Osteocyte (in vitro differentiated cells): ENCODE data around the gene PRPF18. TPM values are rescaled to one million over a fixed set of nuclear protein-coding genes. Genes with fewer than 3 reads are reported as not detected.

ENCODE experiments used
- DNase-seq: peaks from one replicate; pipeline ENCODE4 v3.0.0; 2021; ENCODE audit warnings: mixed read lengths; ENCODE audit not compliant: unreplicated experiment; ENCODE audit errors: extremely low spot score
- H3K27ac Mint-ChIP-seq: one replicate; pipeline ENCODE4 v1.8.0; 2021; ENCODE audit warnings: mild to moderate bottlenecking, mixed read lengths; ENCODE audit not compliant: unreplicated experiment
- H3K27me3 Mint-ChIP-seq: one replicate; pipeline ENCODE4 v1.8.0; 2021; ENCODE audit warnings: mixed read lengths; ENCODE audit not compliant: unreplicated experiment
- H3K36me3 Mint-ChIP-seq: one replicate; pipeline ENCODE4 v1.8.0; 2021; ENCODE audit warnings: mixed read lengths; ENCODE audit not compliant: unreplicated experiment
- H3K4me1 Mint-ChIP-seq: one replicate; pipeline ENCODE4 v1.8.0; 2021; ENCODE audit warnings: mixed read lengths; ENCODE audit not compliant: unreplicated experiment
- H3K4me3 Mint-ChIP-seq: one replicate; pipeline ENCODE4 v1.8.0; 2021; ENCODE audit warnings: mild to moderate bottlenecking, moderate library complexity, mixed read lengths; ENCODE audit not compliant: unreplicated experiment
- H3K9me3 Mint-ChIP-seq: one replicate; pipeline ENCODE4 v1.8.0; 2021; ENCODE audit warnings: mixed read lengths; ENCODE audit not compliant: unreplicated experiment
- total RNA-seq: library from RNA; stranded (reverse); gene quantifications from 2 replicates; pipeline ENCODE4 v1.2.1, GENCODE V29; 2021
- TF ChIP-seq, protein P1 (sequence below): fragments of 200-600 bp; sonication (generic); IDR thresholded peaks from 2 replicates; pipeline ENCODE4 v1.5.0; 2021; ENCODE audit warnings: antibody characterized with exemption, mild to moderate bottlenecking, moderate library complexity

PRPF18 gene
- total RNA-seq, 1 donor from 2014 or later, result 19.2 TPM

DNA sequence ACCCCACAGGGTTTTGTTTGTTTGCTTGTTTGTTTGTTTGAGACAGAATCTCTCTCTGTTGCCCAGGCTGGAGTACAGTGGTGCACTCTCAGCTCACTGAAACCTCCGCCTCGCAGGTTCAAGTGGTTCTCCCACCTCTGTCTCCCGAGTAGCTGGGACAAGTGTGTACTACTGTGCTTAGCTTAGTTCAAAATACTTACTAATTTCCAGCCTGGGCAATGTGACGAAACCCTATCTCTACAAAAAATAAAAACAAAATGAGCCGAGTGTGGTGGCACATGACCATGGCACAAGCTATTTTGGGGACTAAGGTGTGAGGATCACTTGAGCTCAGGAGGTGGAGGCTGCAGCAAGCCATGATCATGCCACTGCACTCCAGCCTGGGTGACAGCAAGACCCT is 15.2 kb upstream of the PRPF18 start:
- no peak overlapping the region for H3K27ac Mint-ChIP-seq
- H3K36me3 Mint-ChIP-seq, result peaks cover 4% of the 10 kb centered on the region
- H3K27me3 Mint-ChIP-seq, result peaks cover 68% of the 10 kb centered on the region
- TF ChIP-seq, protein P1, sequence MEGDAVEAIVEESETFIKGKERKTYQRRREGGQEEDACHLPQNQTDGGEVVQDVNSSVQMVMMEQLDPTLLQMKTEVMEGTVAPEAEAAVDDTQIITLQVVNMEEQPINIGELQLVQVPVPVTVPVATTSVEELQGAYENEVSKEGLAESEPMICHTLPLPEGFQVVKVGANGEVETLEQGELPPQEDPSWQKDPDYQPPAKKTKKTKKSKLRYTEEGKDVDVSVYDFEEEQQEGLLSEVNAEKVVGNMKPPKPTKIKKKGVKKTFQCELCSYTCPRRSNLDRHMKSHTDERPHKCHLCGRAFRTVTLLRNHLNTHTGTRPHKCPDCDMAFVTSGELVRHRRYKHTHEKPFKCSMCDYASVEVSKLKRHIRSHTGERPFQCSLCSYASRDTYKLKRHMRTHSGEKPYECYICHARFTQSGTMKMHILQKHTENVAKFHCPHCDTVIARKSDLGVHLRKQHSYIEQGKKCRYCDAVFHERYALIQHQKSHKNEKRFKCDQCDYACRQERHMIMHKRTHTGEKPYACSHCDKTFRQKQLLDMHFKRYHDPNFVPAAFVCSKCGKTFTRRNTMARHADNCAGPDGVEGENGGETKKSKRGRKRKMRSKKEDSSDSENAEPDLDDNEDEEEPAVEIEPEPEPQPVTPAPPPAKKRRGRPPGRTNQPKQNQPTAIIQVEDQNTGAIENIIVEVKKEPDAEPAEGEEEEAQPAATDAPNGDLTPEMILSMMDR, result no peak
- no peak overlapping the region for H3K4me3 Mint-ChIP-seq
- H3K4me1 Mint-ChIP-seq, result no peaks in the 10 kb centered on the region
- no peak for DNase-seq
- peaks cover 16% of the 10 kb centered on the region for H3K9me3 Mint-ChIP-seq

DNA sequence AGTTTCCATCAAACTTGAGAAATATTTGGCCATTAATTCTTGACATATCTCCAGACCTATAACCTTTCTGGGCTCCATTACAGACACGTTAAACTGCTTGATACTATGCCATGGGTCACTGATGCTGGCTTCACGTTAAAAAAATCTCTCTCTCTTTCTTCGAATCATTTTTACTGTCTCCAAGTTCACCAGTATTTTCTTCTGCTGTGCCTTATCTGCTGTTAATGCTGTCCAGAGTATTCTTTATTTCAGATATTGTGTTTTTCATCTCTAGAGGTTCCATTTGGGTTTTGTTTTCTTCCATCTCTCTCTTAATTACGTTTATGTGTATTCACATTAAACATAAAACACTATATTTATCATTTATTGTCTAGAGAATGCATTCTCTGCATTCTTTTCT is 12.8 kb upstream of the PRPF18 start:
- Mint-ChIP-seq H3K4me3 (no peak overlapping the region), H3K9me3 (peaks cover 16% of the 10 kb centered on the region), H3K27me3 (peaks cover 73% of the 10 kb centered on the region), H3K4me1 (no peaks in the 10 kb centered on the region), H3K36me3 (peaks cover 4% of the 10 kb centered on the region), H3K27ac (no peak overlapping the region)
- TF ChIP-seq, protein P1, result no peak
- no peak for DNase-seq

DNA sequence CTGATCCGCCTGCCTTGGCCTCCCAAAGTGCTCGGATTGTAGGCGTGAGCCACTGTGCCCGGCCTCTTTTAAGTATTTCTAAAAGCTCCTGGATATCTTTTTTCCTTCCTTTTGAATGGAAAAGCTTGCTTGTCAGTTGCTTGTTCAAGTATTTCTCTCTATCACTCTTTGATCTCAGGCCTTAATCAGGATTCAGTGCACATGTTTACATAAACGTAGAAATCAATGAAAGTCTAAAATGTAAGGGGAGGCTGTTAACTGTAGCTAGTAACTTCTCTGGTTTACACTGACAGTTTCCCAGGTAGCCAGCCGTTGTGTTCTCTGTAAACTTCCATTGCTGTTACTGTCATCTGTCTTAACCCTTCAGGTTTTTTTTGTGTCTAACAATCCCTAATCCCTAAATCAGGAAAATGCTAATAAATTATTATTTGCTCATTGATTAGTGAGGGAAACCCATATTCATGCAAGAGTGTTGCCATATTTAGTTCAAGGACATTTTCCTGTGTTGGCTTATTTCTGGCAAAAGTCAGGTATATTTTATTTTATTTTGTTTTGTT is 1.5 kb upstream of the PRPF18 start:
- Mint-ChIP-seq H3K27me3 (peaks cover 51% of the 10 kb centered on the region), H3K27ac (no peak overlapping the region), H3K4me3 (no peak overlapping the region), H3K4me1 (peaks cover 22% of the 10 kb centered on the region), H3K9me3 (no peaks in the 10 kb centered on the region), H3K36me3 (no peaks in the 10 kb centered on the region)
- no peak for DNase-seq
- TF ChIP-seq, protein P1, result no peak

DNA sequence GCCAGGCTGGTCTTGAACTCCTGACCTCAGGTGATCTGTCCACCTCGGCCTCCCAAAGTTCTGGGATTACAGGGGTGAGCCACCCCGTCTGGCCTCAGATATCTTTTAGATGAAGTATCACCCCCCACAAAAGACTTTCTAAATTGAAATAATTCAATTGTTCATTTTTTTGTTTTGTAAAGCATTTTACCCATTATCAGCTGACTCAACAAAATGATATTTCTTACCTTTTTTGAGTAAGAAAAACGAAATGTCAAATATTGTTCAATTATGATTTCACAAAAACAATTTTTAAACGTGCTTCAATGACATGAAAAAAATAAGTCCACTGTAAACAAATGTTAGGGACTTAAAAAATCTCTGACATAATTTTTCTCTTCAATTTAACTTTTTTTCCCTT is 822 bp upstream of the PRPF18 start:
- Mint-ChIP-seq H3K27me3 (peaks cover 45% of the 10 kb centered on the region), H3K9me3 (no peaks in the 10 kb centered on the region), H3K4me3 (no peak overlapping the region), H3K4me1 (peaks cover 22% of the 10 kb centered on the region), H3K27ac (no peak overlapping the region), H3K36me3 (no peaks in the 10 kb centered on the region)
- TF ChIP-seq, protein P1, result no peak
- DNase-seq, result no peak

DNA sequence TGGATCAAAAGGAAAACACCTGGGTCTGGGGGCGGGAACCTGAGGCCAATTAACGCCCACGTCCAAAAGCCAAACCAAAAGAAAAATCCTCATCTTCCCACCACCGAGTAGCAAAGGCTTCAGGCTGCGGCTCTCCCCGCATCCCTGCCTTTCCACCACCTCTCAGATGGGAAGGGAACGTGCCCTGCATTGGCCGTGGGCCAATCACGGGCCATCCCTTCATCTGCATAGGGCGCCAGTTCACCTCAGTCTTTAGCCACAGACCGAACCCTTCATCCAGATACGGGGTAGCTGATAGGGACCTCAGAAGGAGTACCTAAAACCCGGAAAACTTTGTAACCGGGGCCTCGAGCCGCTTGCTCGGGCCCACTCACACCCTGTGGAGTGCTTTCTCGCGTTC is 626 bp downstream of the PRPF18 start:
- peaks cover 22% of the 10 kb centered on the region for H3K4me1 Mint-ChIP-seq
- no peak for DNase-seq
- TF ChIP-seq, protein P1, result no peak
- H3K36me3 Mint-ChIP-seq, result peaks cover 6% of the 10 kb centered on the region
- peaks cover 35% of the 10 kb centered on the region for H3K27me3 Mint-ChIP-seq
- H3K27ac Mint-ChIP-seq, result peak overlapping the region; percentile 61
- no peaks in the 10 kb centered on the region for H3K9me3 Mint-ChIP-seq
- peak overlapping the region; percentile 99 for H3K4me3 Mint-ChIP-seq
